HG03521 (cell line): ENCODE data around the gene C4orf50.

ENCODE experiments used
- ATAC-seq: cut with Tn5 transposase; IDR thresholded peaks from one replicate; pipeline ENCODE4 v1.9.1; 2021; ENCODE audit warnings: mild to moderate bottlenecking, moderate library complexity; ENCODE audit not compliant: unreplicated experiment

Gene C4orf50

DNA sequence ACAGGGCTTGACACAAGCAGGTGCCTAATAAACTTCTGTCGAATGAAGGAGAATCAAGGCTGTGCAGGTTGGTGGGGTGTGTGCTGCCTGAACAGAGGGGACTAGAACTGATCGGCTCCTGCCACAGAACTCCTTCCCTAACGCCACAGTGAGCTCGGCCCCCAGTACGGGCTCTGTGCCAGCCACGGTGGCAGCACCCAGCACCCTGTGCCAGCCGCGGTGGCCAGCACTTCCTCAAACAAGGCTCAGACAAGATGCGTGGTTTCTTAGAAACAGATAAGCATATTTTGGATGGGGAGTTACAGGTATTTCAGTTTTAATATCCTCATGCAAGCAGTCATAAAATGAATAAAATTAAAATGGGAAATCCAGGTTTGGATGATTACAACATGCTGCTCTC, 26.0 kb upstream of the C4orf50 start:
- ATAC-seq: no peak

GRCh38 chr4:6043843-6044242, 25.6 kb upstream of the C4orf50 start:
- no peak for ATAC-seq

- ATAC-seq: no peak
These were observed 25.0 kb upstream of the C4orf50 start for GRCh38 chr4:6043188-6043587.

DNA sequence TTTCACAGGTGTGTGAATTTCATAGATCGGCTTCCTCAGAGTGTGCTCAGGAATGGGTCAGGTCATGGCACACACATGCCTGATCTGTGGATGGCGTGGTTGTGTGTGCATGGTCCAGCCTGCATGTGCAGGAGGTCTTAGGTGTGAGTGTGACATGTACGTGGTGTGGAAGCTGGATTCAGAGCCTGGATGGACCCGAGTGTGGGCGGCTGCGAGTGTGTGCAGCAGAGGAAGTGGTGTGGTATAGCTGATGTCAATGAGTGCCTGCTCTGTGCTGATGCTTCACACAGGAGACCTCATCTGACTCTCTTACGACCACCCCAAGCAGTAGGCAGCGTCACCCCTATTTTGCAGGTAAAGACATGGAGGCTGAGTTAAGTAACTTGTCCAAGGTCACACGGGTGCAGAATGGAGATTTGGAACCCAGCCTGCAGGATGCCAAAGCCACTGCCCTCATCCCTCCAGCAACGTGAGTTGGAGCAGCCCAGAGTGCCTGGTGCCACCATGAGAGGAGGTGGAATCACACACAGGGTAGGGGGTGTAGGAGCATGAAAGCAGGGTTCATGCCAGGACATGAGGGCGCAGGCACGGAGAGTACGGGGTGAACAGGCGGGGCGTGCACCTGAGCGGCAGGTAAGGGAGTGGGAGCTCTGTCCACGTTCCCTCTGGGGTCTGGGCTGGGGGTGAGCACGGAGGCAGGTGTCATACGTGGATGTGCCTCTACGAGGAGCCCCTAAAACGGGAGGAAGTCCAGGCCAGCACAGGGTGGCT, 24.2 kb upstream of the C4orf50 start:
- no peak for ATAC-seq

GRCh38 chr4:6041800-6042199, 23.6 kb upstream of the C4orf50 start:
- no peak for ATAC-seq

- no peak for ATAC-seq
These were observed 20.5 kb upstream of the C4orf50 start for GRCh38 chr4:6038711-6039110.

DNA sequence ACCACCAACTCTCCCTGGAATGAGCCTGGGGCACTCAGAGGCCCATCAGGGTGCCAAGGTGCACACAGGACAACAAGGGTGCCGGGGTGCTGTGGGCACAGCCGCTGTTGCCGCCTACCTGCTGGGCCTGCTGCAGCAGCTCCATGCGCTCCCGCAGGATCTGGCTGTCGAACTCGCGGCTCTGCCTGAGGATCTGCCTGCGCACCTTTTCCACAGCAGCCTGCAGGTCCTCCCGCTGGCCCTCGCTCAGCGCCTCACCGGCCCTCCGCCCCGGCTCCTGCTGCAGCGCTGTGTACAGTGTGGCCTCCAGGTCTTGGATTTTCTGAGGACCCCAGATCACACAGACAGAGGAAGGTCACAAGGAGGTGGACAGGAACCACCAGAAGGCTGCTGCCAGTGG, 17.6 kb upstream of the C4orf50 start:
- ATAC-seq: no peak

DNA sequence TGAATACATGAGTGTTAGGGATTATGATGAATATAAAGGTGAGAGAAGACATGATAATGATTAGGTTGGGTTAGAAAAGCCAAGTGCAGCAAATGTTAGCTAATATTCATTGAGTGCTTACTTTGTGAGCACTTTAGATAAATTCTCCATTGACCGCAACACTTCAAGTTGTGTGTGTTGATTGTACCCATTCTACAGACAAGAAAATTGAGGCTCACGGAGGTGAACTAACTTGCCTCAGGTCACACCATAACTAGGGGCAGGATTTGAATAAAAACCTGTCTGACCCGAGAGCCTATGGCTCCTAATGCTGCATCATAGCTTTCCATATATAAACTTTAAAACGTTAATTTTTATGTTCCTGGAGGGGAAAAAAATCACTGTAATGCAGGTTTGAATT, 15.2 kb upstream of the C4orf50 start:
- ATAC-seq: no peak

GRCh38 chr4:6032249-6033244, 14.3 kb upstream of the C4orf50 start:
- no peak for ATAC-seq

DNA sequence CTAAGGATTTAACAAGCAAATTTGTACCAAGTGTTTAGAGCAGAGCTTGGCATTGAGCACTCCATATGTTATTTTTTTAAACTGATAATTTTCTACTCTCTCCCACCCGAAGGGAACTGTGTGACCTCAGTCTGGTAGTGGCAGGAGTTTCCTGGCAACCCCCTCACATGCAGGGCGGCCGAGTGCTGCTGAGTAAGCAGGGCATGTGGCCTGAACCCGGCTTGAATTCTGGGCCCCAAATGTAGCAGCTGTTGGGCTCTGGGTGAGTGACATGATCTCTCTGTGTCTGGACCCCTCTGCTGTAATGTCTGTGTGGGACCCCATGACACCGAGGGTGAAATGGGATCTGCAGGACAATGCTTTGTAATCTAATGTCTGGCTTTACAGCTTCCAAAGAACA, 13.6 kb upstream of the C4orf50 start:
- no peak for ATAC-seq

DNA sequence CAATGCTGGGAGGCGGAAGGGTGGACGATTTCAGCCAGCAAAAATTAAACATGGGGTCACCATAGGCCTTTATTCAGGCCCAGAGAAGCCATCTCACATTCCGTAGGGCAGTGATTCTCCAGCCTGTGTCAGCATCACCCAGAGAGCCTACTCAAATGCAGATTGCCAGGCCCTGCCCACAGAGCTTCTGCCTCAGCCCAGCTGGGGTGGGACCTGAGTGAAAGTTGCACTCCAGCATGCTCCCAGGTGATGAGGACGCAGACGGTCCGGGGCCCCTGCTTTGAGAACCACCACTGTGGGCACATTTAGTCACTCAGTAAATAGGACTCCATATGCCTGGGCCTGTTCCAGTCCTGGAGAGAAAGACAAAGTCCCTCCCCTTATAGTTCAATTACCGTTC, 12.4 kb upstream of the C4orf50 start:
- ATAC-seq: no peak

GRCh38 chr4:6029254-6029653, 11.0 kb upstream of the C4orf50 start:
- no peak for ATAC-seq

DNA sequence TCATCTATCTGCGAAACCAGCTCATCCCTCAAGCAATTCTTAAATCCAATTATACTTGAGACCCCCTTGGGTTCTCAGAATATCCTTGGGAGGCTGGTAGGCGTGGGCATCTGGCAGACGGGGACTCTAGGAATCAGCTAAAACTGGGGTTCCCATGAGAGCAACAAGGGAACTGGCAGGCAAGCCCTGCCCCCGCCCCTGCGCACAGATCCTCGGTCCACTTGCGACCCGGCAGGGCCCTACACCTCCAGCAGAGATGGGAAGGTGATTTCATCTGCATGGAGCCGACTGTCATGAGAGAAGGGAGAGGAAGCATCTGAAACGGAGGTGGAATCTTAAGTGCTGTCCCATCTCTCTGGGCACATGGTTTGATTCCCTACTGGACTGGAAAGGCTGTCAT, 9.9 kb upstream of the C4orf50 start:
- no peak for ATAC-seq

GRCh38 chr4:6027392-6027791, 9.2 kb upstream of the C4orf50 start:
- ATAC-seq: no peak

DNA sequence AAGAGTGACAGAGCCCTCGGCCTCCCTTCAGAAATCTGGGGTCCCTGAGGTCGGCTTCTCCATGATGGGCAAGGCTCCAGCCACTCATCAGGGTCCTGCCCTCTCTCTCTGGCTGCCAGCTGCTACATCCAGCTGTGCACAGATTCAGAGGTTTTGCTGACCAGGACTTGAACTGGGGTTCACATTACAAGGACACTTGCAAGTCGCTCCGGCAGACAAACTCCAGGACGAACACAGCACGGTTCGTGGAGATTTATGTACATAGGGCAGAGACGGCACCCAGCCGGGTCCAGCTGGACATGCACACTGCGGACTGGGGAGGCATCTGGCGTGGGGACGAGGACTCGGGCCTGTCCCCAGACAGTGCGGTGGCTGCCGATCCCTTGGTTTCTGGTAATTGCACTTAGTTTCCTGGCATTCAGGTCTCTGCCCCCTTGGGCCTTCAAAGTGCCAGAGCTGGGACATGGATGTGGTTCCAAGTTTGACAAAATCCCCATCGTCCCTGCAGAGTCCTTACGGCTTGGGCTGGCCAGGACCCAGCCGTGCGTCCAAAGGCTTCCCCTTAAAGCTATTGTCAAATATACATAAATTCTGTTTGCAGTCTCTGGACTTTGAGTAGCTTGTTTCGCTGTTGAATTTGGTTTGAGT, 6.2 kb upstream of the C4orf50 start:
- no peak for ATAC-seq

DNA sequence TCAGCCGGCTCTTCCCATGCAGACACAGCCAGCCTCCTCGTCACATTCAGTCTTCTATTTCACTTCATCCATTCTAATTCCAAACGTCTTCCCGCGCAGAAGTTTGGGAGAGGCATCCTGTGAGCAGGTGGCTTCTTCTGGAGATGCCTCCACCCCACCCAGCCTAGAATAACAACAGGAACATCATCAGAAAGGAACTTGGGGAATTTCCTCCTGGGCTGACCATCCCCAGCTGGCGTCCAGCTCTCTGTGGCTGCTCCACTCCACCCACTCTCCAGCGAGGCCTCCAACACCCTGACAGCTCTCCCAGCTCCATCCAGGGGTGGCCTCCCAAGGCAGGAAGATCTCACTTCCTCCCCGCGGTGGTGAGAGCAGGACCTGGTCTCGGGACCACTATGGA, 5.5 kb upstream of the C4orf50 start:
- ATAC-seq: no peak

- ATAC-seq: no peak
These were observed 4.5 kb upstream of the C4orf50 start for GRCh38 chr4:6022607-6023288.

DNA sequence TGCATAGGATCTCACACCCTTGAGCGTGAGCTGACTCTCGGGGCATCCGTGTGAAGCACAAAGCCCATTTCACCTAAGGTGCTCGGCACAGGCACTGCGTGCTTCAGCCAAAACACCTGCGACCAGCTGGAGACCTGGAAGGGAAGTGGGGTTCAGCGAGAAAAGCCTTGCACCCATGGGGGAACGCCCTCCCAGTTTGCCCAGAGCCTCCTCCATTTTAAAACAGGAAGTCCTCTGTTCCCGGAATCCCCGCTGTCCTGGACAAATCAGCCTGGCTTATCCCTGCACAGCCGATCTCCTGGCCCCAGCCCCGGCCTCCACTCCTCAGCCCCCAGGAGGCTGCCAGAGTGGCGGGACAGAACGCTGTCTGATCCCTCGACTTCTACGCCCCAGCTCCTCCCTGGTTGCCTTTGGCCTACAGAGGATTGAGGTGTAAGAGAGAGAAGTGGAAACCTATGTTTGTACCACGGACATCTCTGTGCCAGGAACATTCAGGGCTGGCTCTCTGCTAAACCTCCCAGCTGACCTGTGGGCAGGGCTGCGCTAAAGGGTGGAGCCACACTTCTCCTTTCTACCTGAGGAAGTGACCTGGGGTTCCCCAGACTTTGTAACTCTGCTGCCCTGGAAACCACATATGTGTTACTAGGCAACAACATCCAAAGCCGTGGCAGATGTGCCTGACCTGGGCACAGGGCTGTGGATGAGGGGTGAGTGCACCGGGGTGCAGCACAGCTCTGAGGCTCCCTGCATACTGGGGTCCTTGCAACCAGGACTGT, 3.8 kb upstream of the C4orf50 start:
- ATAC-seq: no peak

GRCh38 chr4:6020613-6021012, 2.4 kb upstream of the C4orf50 start:
- ATAC-seq: no peak
